Ascending aorta (tissue), 2 donors: ENCODE measurements around the gene SMARCA4. TPM values are rescaled to one million over a fixed set of nuclear protein-coding genes. Genes with fewer than 3 reads are reported as not detected.

Experiments
- DNase-seq, 2 donors: peaks; one replicate each; pipeline ENCODE4 v3.0.0-alpha.2; 2019; ENCODE audit warnings: low spot score in 2 of 2
- H3K27ac ChIP-seq, 2 donors: fragments of 200-600 bp; sonication (generic); one replicate each; pipeline ENCODE4 v1.5.1; 2016 to 2017; ENCODE audit warnings: mild to moderate bottlenecking in 1 of 2
- H3K27me3 ChIP-seq: fragments of 200-600 bp; sonication (generic); one replicate; pipeline ENCODE4 v1.5.1; 2017
- H3K36me3 ChIP-seq, 2 donors: fragments of 200-600 bp; sonication (generic); one replicate each; pipeline ENCODE4 v1.5.1; 2016
- H3K4me1 ChIP-seq, 2 donors: fragments of 200-600 bp; sonication (generic); one replicate each; pipeline ENCODE4 v1.5.1; 2016 to 2017; ENCODE audit warnings: mild to moderate bottlenecking in 1 of 2
- H3K4me3 ChIP-seq, 2 donors: fragments of 200-600 bp; sonication (generic); one replicate each; pipeline ENCODE4 v1.5.1; 2016 to 2017; ENCODE audit warnings: mild to moderate bottlenecking in 1 of 2
- H3K9me3 ChIP-seq, 2 donors: fragments of 200-600 bp; sonication (generic); one replicate each; pipeline ENCODE4 v1.5.1; 2016
- CTCF ChIP-seq, 3 experiments: fragments of 200-600 bp in 2 of 3; fragments of 450-650 bp in 1 of 3; sonication (generic) in 2 of 3; IDR thresholded peaks; one replicate each; pipeline ENCODE4 v1.5.1; 2016 to 2019; ENCODE audit warnings: antibody characterized with exemption in 3 of 3, mild to moderate bottlenecking in 1 of 3, moderate library complexity in 1 of 3
- intact Hi-C: fragments of 100-400 bp; cut with DNase I; formaldehyde crosslinking; loops from one replicate; pipeline ENCODE4 v1.15.1; 2023
- total RNA-seq: library from RNA; depleted of rRNA; stranded (reverse); fragments of >200 nt; gene quantifications from one replicate; pipeline ENCODE4 v1.1.0, GENCODE V29; 2016

The SMARCA4 gene
- total RNA-seq, 1 donor from 2014 or later, result 89.5 TPM

GRCh38 chr19:11111771-11112144 is 150.9 kb downstream of the SMARCA4 start:
- peaks cover 45 to 94% of the 10 kb centered on the region in 2 donors for H3K36me3 ChIP-seq
- H3K4me3 ChIP-seq, result no peak overlapping the region
- no peaks in the 10 kb centered on the region for H3K4me1 ChIP-seq
- intact Hi-C loops, result no loop called here
- no peak for TF ChIP-seq CTCF (IDR thresholded peaks at IDR 0.05)
- no peaks in the 10 kb centered on the region for H3K27me3 ChIP-seq
- H3K9me3 ChIP-seq, result no peaks in the 10 kb centered on the region
- no peak for DNase-seq
- no peak overlapping the region for H3K27ac ChIP-seq

Other genes starting within 250 kb of the SMARCA4 start
- gene DNM2, start 243.0 kb upstream of the SMARCA4 start, total RNA-seq, result 113 TPM
- 25.0 TPM for gene TMED1, start 124.8 kb upstream of the SMARCA4 start, total RNA-seq
- gene C19orf38, start 112.6 kb upstream of the SMARCA4 start, total RNA-seq, result not detected
- gene CARM1, start 89.5 kb upstream of the SMARCA4 start, total RNA-seq, result 22.9 TPM
- gene YIPF2, start 32.4 kb upstream of the SMARCA4 start, total RNA-seq, result 139 TPM
- 66.9 TPM for gene TIMM29, start 32.2 kb upstream of the SMARCA4 start, total RNA-seq
- 37.4 TPM for gene LDLR, start 128.4 kb downstream of the SMARCA4 start, total RNA-seq
- gene SPC24, start 194.8 kb downstream of the SMARCA4 start, total RNA-seq, result 1.1 TPM
- gene KANK2, start 236.5 kb downstream of the SMARCA4 start, total RNA-seq, result 572 TPM